ENCODE data around the gene ADARB1. TPM values are rescaled to one million over a fixed set of nuclear protein-coding genes. Genes with fewer than 3 reads are reported as not detected.

ADARB1 gene
- total RNA-seq, 2 experiments from 2014 or later = 6.6 to 20.5 TPM

GRCh38 chr21:45099571-45099970 is 25.2 kb downstream of the ADARB1 start:
- Histone ChIP-seq H4K20me1 (ENCODE audit: insufficient read depth, low read length) (no peaks in the 10 kb centered on the region), H3K4me1 (ENCODE audit: insufficient read depth, low read length, poor library complexity, severe bottlenecking) (peaks cover 20% of the 10 kb centered on the region), H2AFZ (ENCODE audit: low read length) (no peak overlapping the region), H3K4me3 (ENCODE audit: low read depth, low read length, poor library complexity, severe bottlenecking) (no peak overlapping the region), H3K4me2 (ENCODE audit: low read length) (no peak overlapping the region), H3K36me3 (ENCODE audit: insufficient read depth, low read length) (no peaks in the 10 kb centered on the region), H3K79me2 (ENCODE audit: insufficient read depth, low read depth, low read length) (no peaks in the 10 kb centered on the region), H3K9me3 (ENCODE audit: low read length) (no peaks in the 10 kb centered on the region), H3K9me2 (ENCODE audit: insufficient read depth, low read length) (no peaks in the 10 kb centered on the region), H3K27ac (ENCODE audit: low read depth, low read length, poor library complexity, severe bottlenecking) (no peak overlapping the region)
- CTCF ChIA-PET (ENCODE audit: unreplicated experiment) = interaction anchor here (0.6 to 3.0 kb wide), 2 partner anchors 27 to 29 kb away, joined by 3 to 13 read pairs; no protein-coding TSS in a partner anchor
- POLR2A ChIA-PET = no interaction called here
- TF ChIP-seq EZH2phosphoT487 (IDR thresholded peaks at IDR 0.05; ENCODE audit: borderline replicate concordance, low read depth, low read length) = no peak
- TF ChIP-seq CTCF (conservative IDR thresholded peaks at IDR 0.05; ENCODE audit: low read length) = no peak
- intact Hi-C loops (cut with micrococcal nuclease; ENCODE audit: unreplicated experiment) = loop anchor here (1.0 to 2.0 kb wide), 2 partner anchors 29 to 37 kb away; no protein-coding TSS in a partner anchor
- DNase-seq (ENCODE audit: low spot score) = no peak
- no TSS peak for BruUV-seq (replicated peaks)

- peaks cover 28% of the 10 kb centered on the region for H3K4me1 ChIP-seq (ENCODE audit: insufficient read depth, low read length, poor library complexity, severe bottlenecking)
These were observed 26.5 kb downstream of the ADARB1 start for GRCh38 chr21:45100866-45101265.

More at GRCh38 chr21:45100866-45101265, 26.5 kb downstream of the ADARB1 start:
- Histone ChIP-seq H3K79me2 (ENCODE audit: insufficient read depth, low read depth, low read length) (no peaks in the 10 kb centered on the region), H3K9me3 (ENCODE audit: low read length) (no peaks in the 10 kb centered on the region), H3K36me3 (ENCODE audit: insufficient read depth, low read length) (no peaks in the 10 kb centered on the region), H3K9me2 (ENCODE audit: insufficient read depth, low read length) (no peaks in the 10 kb centered on the region), H4K20me1 (ENCODE audit: insufficient read depth, low read length) (no peaks in the 10 kb centered on the region), H2AFZ (ENCODE audit: low read length) (no peak overlapping the region), H3K4me2 (ENCODE audit: low read length) (no peak overlapping the region), H3K4me3 (ENCODE audit: low read depth, low read length, poor library complexity, severe bottlenecking) (no peak overlapping the region), H3K27ac (ENCODE audit: low read depth, low read length, poor library complexity, severe bottlenecking) (no peak overlapping the region)
- no peak for DNase-seq (ENCODE audit: low spot score)
- CTCF ChIA-PET (ENCODE audit: unreplicated experiment) = interaction anchor here (2.8 kb wide), 1 partner anchor 27 kb away, joined by 21 read pairs; no protein-coding TSS in a partner anchor
- no peak for TF ChIP-seq CTCF (conservative IDR thresholded peaks at IDR 0.05; ENCODE audit: low read length)
- TF ChIP-seq EZH2phosphoT487 (IDR thresholded peaks at IDR 0.05; ENCODE audit: borderline replicate concordance, low read depth, low read length) = no peak
- no TSS peak for BruUV-seq (replicated peaks)
- POLR2A ChIA-PET = interaction anchor here (2.4 kb wide), 1 partner anchor 24 kb away, joined by 11 read pairs; no protein-coding TSS in a partner anchor
- intact Hi-C loops (cut with micrococcal nuclease; ENCODE audit: unreplicated experiment) = no loop called here

Measured in OCI-LY7 (cell line).